ENCODE results near the gene SLC36A4.

DNA sequence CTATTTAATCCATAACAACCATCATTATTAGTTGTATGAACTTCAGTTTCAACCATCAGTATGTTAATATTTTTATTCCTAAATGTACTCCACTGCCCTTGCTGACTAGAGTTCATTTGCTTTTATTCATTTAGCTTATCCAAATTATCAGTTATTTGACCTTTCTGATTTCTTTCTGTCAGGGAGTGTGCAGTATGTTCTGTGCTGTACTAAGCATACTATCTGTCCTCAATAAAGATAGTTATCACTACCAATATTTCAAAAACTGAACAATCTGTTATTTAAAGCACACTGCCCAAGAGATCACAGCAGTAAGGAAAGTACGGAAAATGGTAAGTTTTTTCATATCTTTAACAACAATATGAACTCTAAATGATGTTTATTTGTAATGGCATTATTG lies 8.3 kb downstream of the SLC36A4 start:
- TF ChIP-seq TAF1 (IDR thresholded peaks at IDR 0.05; ENCODE audit: low read depth, low read length) (no peak), POLR2AphosphoS5 (IDR thresholded peaks at IDR 0.05; ENCODE audit: low read depth, low read length) (no peak), POLR2A (IDR thresholded peaks at IDR 0.05; ENCODE audit: low read depth, low read length) (no peak), PAX5 (IDR thresholded peaks at IDR 0.05; ENCODE audit: insufficient read depth, low read length, severe bottlenecking) (no peak)

All from GM12891 (cell line).